Measurements from ENCODE around the gene DDR2. TPM values are rescaled to one million over a fixed set of nuclear protein-coding genes. Genes with fewer than 3 reads are reported as not detected.
A peak's percentile ranks its signal among the peaks of the same experiment; 100 is the strongest.

The DDR2 gene
- total RNA-seq, 1 experiment from 2014 or later: 1.9 TPM

DNA sequence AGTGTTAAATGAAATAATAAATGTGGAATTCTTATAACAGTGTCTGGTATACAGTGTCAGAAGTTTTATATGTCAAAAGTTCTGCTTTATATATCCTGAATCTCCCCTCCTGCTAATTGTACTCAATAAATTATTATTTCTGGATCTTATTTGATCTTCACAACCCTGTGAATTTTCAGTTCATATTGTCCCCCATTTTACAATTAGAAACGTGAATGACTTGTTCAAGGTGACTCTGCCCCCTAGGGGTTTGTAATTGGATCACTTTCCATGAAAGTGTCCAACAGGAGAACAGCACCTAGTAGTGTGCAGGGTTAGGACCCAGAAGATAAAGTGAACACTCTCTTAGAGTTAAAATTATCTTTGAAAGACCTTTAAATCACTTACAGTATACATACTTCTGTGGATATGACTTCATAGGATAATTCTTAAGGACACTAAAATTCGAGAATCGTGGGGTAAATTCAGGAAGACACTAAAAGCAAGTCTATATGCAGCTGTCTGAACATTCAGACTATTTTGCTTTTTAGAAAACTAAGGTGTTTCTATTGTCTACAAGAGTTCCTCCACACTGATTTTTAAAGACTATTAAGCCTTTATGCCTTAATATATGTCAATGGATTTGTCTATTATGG, 4.5 kb upstream of the DDR2 start:
- DNase-seq (ENCODE audit: low read depth, low spot score): no peak
- no TSS peak for BruUV-seq (replicated peaks)
- in situ Hi-C loops (cut with HindIII; ENCODE audit: low pct_unique_long_range_greater_than_20kb, low sequenced_read_pairs): no loop called here
- Histone ChIP-seq H3K36me3 (ENCODE audit: control insufficient read depth, insufficient read depth, low read length) (no peaks in the 10 kb centered on the region), H3K9me3 (ENCODE audit: control insufficient read depth, insufficient read depth, low read depth, low read length) (no peaks in the 10 kb centered on the region), H3K4me1 (ENCODE audit: control insufficient read depth, insufficient read depth, low read length) (0 out of 2 replicates have a peak, but pooled peaks cover 3% of the 10 kb centered on the region), H3K27ac (ENCODE audit: low read length) (no peak overlapping the region), H3K4me3 (ENCODE audit: low read depth in 2 of 2, low read length in 2 of 2) (no peak overlapping the region), H3K27me3 (ENCODE audit: control insufficient read depth, insufficient read depth, low read length) (no peaks in the 10 kb centered on the region)
- peak; percentile 81 for ATAC-seq
- intact Hi-C loops (cut with micrococcal nuclease; ENCODE audit: unreplicated experiment): no loop called here
- CTCF ChIA-PET: no interaction called here
- TF ChIP-seq, protein P1, sequence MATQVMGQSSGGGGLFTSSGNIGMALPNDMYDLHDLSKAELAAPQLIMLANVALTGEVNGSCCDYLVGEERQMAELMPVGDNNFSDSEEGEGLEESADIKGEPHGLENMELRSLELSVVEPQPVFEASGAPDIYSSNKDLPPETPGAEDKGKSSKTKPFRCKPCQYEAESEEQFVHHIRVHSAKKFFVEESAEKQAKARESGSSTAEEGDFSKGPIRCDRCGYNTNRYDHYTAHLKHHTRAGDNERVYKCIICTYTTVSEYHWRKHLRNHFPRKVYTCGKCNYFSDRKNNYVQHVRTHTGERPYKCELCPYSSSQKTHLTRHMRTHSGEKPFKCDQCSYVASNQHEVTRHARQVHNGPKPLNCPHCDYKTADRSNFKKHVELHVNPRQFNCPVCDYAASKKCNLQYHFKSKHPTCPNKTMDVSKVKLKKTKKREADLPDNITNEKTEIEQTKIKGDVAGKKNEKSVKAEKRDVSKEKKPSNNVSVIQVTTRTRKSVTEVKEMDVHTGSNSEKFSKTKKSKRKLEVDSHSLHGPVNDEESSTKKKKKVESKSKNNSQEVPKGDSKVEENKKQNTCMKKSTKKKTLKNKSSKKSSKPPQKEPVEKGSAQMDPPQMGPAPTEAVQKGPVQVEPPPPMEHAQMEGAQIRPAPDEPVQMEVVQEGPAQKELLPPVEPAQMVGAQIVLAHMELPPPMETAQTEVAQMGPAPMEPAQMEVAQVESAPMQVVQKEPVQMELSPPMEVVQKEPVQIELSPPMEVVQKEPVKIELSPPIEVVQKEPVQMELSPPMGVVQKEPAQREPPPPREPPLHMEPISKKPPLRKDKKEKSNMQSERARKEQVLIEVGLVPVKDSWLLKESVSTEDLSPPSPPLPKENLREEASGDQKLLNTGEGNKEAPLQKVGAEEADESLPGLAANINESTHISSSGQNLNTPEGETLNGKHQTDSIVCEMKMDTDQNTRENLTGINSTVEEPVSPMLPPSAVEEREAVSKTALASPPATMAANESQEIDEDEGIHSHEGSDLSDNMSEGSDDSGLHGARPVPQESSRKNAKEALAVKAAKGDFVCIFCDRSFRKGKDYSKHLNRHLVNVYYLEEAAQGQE (IDR thresholded peaks at IDR 0.05; ENCODE audit: insufficient read depth in 1 of 2, low read depth in 2 of 2, low read length in 1 of 2): no peak
- TF ChIP-seq SIN3A (IDR thresholded peaks at IDR 0.05; ENCODE audit: borderline replicate concordance, insufficient read depth, low read depth, low read length): no peak
- no peak for TF ChIP-seq TCF7L2 (IDR thresholded peaks at IDR 0.05; ENCODE audit: low read depth, low read length)
- TF ChIP-seq POLR2AphosphoS5 (IDR thresholded peaks at IDR 0.05; ENCODE audit: low read depth, low read length): no peak
- TF ChIP-seq, protein P2, sequence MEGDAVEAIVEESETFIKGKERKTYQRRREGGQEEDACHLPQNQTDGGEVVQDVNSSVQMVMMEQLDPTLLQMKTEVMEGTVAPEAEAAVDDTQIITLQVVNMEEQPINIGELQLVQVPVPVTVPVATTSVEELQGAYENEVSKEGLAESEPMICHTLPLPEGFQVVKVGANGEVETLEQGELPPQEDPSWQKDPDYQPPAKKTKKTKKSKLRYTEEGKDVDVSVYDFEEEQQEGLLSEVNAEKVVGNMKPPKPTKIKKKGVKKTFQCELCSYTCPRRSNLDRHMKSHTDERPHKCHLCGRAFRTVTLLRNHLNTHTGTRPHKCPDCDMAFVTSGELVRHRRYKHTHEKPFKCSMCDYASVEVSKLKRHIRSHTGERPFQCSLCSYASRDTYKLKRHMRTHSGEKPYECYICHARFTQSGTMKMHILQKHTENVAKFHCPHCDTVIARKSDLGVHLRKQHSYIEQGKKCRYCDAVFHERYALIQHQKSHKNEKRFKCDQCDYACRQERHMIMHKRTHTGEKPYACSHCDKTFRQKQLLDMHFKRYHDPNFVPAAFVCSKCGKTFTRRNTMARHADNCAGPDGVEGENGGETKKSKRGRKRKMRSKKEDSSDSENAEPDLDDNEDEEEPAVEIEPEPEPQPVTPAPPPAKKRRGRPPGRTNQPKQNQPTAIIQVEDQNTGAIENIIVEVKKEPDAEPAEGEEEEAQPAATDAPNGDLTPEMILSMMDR (IDR thresholded peaks at IDR 0.05): peak; percentile 72; the same call in 1 of the 2 replicates
- POLR2A ChIA-PET: no interaction called here

DNA sequence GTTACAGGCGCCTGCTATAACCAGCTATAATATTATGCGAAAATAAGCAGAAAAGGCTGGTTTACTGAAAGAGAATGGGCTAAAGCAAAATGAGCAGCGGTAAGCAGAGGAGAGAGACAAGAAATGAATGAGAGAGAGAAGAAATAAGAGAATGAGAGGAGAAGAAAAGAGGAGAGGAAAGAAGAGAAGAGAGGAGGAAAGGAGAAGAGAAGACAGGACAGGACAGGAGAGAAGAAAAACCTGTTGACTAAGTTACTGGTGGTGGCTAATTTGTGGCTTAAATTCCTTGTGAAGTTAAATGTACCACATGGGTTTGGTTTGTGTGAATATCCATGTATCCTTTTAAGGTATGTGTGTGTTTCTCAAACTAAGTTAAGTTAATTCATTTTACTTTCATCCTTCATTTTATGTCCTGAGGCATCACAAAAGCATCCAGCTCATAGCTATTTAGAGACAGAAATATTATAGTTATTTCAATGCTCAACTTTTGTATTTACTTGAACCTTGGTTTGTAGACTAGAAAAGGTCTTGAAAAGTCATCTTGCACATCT, 3.1 kb upstream of the DDR2 start:
- ATAC-seq (no peak), DNase-seq (ENCODE audit: low read depth, low spot score) (no peak)
- BruUV-seq (replicated peaks): no TSS peak
- Histone ChIP-seq H3K9me3 (ENCODE audit: control insufficient read depth, insufficient read depth, low read depth, low read length) (no peaks in the 10 kb centered on the region), H3K27me3 (ENCODE audit: control insufficient read depth, insufficient read depth, low read length) (no peaks in the 10 kb centered on the region), H3K27ac (ENCODE audit: low read length) (no peak overlapping the region), H3K36me3 (ENCODE audit: control insufficient read depth, insufficient read depth, low read length) (no peaks in the 10 kb centered on the region), H3K4me1 (ENCODE audit: control insufficient read depth, insufficient read depth, low read length) (0 out of 2 replicates have a peak, but pooled peaks cover 3% of the 10 kb centered on the region), H3K4me3 (ENCODE audit: low read depth in 2 of 2, low read length in 2 of 2) (no peak overlapping the region)
- ChIA-PET CTCF (no interaction called here), POLR2A (no interaction called here)
- intact Hi-C loops (cut with micrococcal nuclease; ENCODE audit: unreplicated experiment): no loop called here
- TF ChIP-seq, protein P2 (IDR thresholded peaks at IDR 0.05): no peak
- TF ChIP-seq SIN3A (IDR thresholded peaks at IDR 0.05; ENCODE audit: borderline replicate concordance, insufficient read depth, low read depth, low read length): no peak
- no peak for TF ChIP-seq TCF7L2 (IDR thresholded peaks at IDR 0.05; ENCODE audit: low read depth, low read length)
- TF ChIP-seq POLR2AphosphoS5 (IDR thresholded peaks at IDR 0.05; ENCODE audit: low read depth, low read length): no peak
- TF ChIP-seq, protein P1 (IDR thresholded peaks at IDR 0.05; ENCODE audit: insufficient read depth in 1 of 2, low read depth in 2 of 2, low read length in 1 of 2): no peak
- in situ Hi-C loops (cut with HindIII; ENCODE audit: low pct_unique_long_range_greater_than_20kb, low sequenced_read_pairs): no loop called here
